NB4 (cell line): ENCODE data around the gene ACLY.

Source experiments
- DNase-seq: peaks from one replicate; pipeline ENCODE4 v3.0.0; 2010; ENCODE audit warnings: low read depth
- H3K4me3 ChIP-seq: one replicate; pipeline ENCODE4 v1.5.1; 2011; ENCODE audit warnings: mild to moderate bottlenecking, low read depth, low read length, moderate library complexity
- MAX ChIP-seq: IDR thresholded peaks from 2 replicates; pipeline ENCODE4 v1.6.1; 2011; ENCODE audit warnings: low read depth, low read length
- MYC ChIP-seq: IDR thresholded peaks from 2 replicates; pipeline ENCODE4 v1.6.1; 2011; ENCODE audit warnings: low read depth, low read length
- POLR2A ChIP-seq: IDR thresholded peaks from 2 replicates; pipeline ENCODE4 v1.6.1; 2011; ENCODE audit warnings: mild to moderate bottlenecking; ENCODE audit not compliant: insufficient read length; ENCODE audit errors: extremely low read depth
- TF ChIP-seq, protein P1 (sequence below): IDR thresholded peaks from one replicate; pipeline ENCODE4 v1.5.1; 2012; ENCODE audit warnings: low read depth, low read length

ACLY gene

DNA sequence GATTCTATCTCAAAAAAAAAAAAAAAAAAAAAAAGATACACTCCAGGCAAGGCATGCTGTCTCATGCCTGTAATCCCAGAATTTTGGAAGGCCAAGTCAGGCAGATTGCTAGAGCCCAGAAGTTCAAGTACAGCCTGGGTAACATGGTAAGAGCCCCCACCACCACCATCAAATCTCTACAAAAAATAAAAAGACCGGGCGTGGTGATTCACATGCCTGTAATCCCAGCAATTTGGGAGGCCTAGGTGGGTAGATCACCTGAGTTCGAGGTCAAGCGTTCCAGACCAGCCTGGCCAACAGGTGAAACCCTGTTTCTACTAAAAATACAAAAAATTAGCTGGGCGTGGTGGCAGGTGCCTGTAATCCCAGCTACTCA, 1.8 kb upstream of the ACLY start:
- H3K4me3 ChIP-seq, result no peak overlapping the region
- TF ChIP-seq MYC, result no peak
- TF ChIP-seq, protein P1, sequence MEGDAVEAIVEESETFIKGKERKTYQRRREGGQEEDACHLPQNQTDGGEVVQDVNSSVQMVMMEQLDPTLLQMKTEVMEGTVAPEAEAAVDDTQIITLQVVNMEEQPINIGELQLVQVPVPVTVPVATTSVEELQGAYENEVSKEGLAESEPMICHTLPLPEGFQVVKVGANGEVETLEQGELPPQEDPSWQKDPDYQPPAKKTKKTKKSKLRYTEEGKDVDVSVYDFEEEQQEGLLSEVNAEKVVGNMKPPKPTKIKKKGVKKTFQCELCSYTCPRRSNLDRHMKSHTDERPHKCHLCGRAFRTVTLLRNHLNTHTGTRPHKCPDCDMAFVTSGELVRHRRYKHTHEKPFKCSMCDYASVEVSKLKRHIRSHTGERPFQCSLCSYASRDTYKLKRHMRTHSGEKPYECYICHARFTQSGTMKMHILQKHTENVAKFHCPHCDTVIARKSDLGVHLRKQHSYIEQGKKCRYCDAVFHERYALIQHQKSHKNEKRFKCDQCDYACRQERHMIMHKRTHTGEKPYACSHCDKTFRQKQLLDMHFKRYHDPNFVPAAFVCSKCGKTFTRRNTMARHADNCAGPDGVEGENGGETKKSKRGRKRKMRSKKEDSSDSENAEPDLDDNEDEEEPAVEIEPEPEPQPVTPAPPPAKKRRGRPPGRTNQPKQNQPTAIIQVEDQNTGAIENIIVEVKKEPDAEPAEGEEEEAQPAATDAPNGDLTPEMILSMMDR, result no peak
- DNase-seq, result no peak

- peak; percentile 67 for DNase-seq
- H3K4me3 ChIP-seq, result peak overlapping the region; percentile 56
- TF ChIP-seq MYC (no peak), POLR2A (no peak), MAX (no peak)
- TF ChIP-seq, protein P1, result no peak
Measured at GRCh38 chr17:41919840-41920579, 1.3 kb upstream of the ACLY start.

- no peak for DNase-seq
- peak overlapping the region; percentile 56 for H3K4me3 ChIP-seq
- peak; percentile 71 for TF ChIP-seq MYC
- peak; percentile 86 for TF ChIP-seq MAX
- no peak for TF ChIP-seq POLR2A
Measured at GRCh38 chr17:41919165-41919817, 540 bp upstream of the ACLY start.

DNA sequence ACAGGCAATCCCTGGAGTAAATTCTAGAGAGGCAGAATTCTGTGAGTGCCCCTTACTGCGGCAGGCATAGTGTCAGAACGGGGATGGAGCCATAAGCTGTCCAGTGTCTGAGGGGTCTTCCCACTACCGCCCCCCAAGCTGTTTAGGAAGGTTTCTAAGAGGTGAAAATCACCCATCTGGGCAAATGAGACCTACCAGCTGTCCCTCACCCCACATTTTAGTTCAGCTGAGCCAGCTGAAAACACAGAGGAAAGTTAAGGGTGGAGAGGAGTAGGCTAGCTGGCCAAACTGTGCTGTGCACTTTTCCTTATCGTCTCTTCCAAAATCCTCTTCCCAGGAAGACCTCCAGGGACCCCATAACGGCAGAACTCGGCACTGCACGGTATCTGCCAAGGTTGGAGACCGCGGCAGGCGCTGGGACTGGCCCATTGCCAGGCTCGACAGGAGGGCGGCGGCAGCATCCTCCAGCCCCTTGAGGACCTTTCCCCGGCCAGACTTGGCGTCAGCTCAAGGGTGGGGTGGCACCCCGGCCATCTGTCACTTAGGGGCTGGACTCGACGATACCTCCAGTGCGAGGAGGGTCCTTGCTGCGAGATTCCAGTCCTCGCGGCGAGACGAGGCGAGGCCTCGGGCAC, 955 bp downstream of the ACLY start:
- DNase-seq, result peak; percentile 55
- no peak for TF ChIP-seq POLR2A
- H3K4me3 ChIP-seq, result peak overlapping the region; percentile 92

- peak; percentile 18 for DNase-seq
- TF ChIP-seq POLR2A (no peak), MYC (no peak)
- peak overlapping the region; percentile 92 for H3K4me3 ChIP-seq
Measured at GRCh38 chr17:41917192-41917591, 1.6 kb downstream of the ACLY start.

GRCh38 chr17:41915566-41915965, 3.2 kb downstream of the ACLY start:
- DNase-seq, result no peak
- no peak overlapping the region for H3K4me3 ChIP-seq
- TF ChIP-seq POLR2A (no peak), MAX (no peak), MYC (no peak)
- TF ChIP-seq, protein P1, result no peak

DNA sequence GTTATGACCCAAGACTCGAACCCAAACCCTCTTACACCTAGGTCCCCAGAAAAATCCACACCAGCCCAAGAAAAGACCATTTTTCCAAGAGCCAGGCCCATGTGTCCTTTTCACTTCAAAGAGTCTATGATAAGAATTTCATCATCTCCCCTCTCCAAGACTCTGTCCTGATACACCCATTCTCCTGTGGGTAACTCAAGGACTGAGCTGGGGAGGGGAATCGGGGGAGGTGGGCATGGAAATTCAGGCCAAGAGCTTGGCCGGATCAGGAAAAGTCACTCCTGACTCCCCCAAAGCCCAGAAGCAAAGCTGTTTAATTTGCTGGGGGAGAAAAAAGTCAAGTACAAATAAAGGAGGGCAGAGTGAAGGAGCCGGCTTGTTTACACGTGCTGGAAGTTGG, 3.7 kb downstream of the ACLY start:
- DNase-seq, result no peak
- TF ChIP-seq, protein P1, result no peak
- TF ChIP-seq MAX (no peak), MYC (no peak), POLR2A (no peak)
- no peak overlapping the region for H3K4me3 ChIP-seq
